ENCODE results near the gene IFITM1.

- TF ChIP-seq CTCF (IDR thresholded peaks at IDR 0.05 in 4 of 5, conservative IDR thresholded peaks at IDR 0.05 in 1 of 5) (no peak), POLR2A (IDR thresholded peaks at IDR 0.05) (no peak)
Measured at GRCh38 chr11:292211-293121, 21.4 kb upstream of the IFITM1 start.

All from gastrocnemius medialis (tissue), 4 donors.